ENCODE measurements around the gene RIBC2.

- TF ChIP-seq KLF5 (IDR thresholded peaks at IDR 0.05; ENCODE audit: partially characterized antibody) = no peak
- TF ChIP-seq YY1 (IDR thresholded peaks at IDR 0.05; ENCODE audit: low read depth, low read length) = no peak
- no peak for TF ChIP-seq EZH2 (IDR thresholded peaks at IDR 0.05; ENCODE audit: borderline replicate concordance, control insufficient read depth, low read depth, low read length)
- no peak for TF ChIP-seq CEBPB (IDR thresholded peaks at IDR 0.05; ENCODE audit: borderline replicate concordance in 1 of 2, low read depth in 2 of 2, low read length in 2 of 2)
- no peak for TF ChIP-seq MYC (IDR thresholded peaks at IDR 0.05; ENCODE audit: insufficient read depth, insufficient read length, insufficient replicate concordance, low read length, severe bottlenecking)
- TF ChIP-seq NFIC (IDR thresholded peaks at IDR 0.05; ENCODE audit: low read depth, low read length) = no peak
- TF ChIP-seq, protein P1, sequence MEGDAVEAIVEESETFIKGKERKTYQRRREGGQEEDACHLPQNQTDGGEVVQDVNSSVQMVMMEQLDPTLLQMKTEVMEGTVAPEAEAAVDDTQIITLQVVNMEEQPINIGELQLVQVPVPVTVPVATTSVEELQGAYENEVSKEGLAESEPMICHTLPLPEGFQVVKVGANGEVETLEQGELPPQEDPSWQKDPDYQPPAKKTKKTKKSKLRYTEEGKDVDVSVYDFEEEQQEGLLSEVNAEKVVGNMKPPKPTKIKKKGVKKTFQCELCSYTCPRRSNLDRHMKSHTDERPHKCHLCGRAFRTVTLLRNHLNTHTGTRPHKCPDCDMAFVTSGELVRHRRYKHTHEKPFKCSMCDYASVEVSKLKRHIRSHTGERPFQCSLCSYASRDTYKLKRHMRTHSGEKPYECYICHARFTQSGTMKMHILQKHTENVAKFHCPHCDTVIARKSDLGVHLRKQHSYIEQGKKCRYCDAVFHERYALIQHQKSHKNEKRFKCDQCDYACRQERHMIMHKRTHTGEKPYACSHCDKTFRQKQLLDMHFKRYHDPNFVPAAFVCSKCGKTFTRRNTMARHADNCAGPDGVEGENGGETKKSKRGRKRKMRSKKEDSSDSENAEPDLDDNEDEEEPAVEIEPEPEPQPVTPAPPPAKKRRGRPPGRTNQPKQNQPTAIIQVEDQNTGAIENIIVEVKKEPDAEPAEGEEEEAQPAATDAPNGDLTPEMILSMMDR (IDR thresholded peaks at IDR 0.05 in 2 of 3, conservative IDR thresholded peaks at IDR 0.05 in 1 of 3; ENCODE audit: control insufficient read depth in 2 of 3, extremely low read depth in 1 of 3, insufficient read depth in 1 of 3, low read depth in 3 of 3, low read length in 3 of 3) = no peak
- TF ChIP-seq TAF1 (IDR thresholded peaks at IDR 0.05; ENCODE audit: borderline replicate concordance, low read depth, low read length) = no peak
- no peak for TF ChIP-seq SP1 (IDR thresholded peaks at IDR 0.05; ENCODE audit: low read depth, low read length)
- TF ChIP-seq, protein P2, sequence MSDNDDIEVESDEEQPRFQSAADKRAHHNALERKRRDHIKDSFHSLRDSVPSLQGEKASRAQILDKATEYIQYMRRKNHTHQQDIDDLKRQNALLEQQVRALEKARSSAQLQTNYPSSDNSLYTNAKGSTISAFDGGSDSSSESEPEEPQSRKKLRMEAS (IDR thresholded peaks at IDR 0.05; ENCODE audit: low read depth, low read length) = no peak
- no peak for TF ChIP-seq BHLHE40 (IDR thresholded peaks at IDR 0.05; ENCODE audit: borderline replicate concordance in 1 of 2, low read depth in 2 of 2, low read length in 1 of 2)
- TF ChIP-seq RAD21 (IDR thresholded peaks at IDR 0.05; ENCODE audit: insufficient read depth, low read depth, low read length) = no peak
- TF ChIP-seq POLR2A (IDR thresholded peaks at IDR 0.05; ENCODE audit: low read depth, low read length) = no peak
Measured at GRCh38 chr22:45418770-45419138, 5.3 kb downstream of the RIBC2 start.
